Spleen (tissue), 3 donors: ENCODE measurements around the gene MICU2.

Experiments
- POLR2A ChIP-seq, 3 donors: fragments of 450-650 bp; IDR thresholded peaks; one replicate each; pipeline ENCODE4 v1.5.1; 2017; ENCODE audit warnings: antibody characterized with exemption in 3 of 3, mild to moderate bottlenecking in 1 of 3
- POLR2AphosphoS5 ChIP-seq, 3 donors: sonication (generic); formaldehyde crosslinking; IDR thresholded peaks; one replicate each; pipeline ENCODE4 v1.5.1; 2017; ENCODE audit warnings: antibody characterized with exemption in 3 of 3

DNA sequence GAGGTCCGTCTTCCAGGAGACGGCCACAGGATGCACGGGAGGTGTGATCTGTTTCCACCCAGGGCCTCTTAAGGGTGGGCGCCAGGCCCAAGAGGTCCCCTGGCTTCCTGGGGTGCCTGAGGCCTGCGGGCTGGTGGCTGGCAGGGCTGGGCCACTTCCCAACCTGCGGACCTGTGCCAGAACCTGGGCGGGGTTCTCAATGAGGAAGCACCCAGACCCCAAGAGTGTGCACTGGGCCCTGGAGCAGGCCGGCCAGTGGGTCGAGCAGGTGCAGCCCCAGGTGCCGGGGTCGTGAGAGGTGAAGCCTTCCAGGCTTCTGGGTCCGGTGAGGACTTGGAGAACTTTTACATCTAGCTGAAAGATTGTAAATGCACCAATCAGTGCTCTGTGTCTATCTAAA is 6.7 kb upstream of the MICU2 start:
- TF ChIP-seq POLR2AphosphoS5 (IDR thresholded peaks at IDR 0.05) (no peak), POLR2A (IDR thresholded peaks at IDR 0.05) (no peak)
